Measurements from ENCODE around the gene SLC1A5. TPM values are rescaled to one million over a fixed set of nuclear protein-coding genes. Genes with fewer than 3 reads are reported as not detected.

SLC1A5 gene
- 201 to 249 TPM (median 205 TPM) in 5 replicates for total RNA-seq (2022; extraction: Qiagen RNA extraction)

GRCh38 chr19:46788262-46788967 lies at the start of gene SLC1A5:
Gene SLC1A5, minus strand, starts transcription at chr19:46788594. Its CDS starts 629 bp downstream, at chr19:46787965.

GRCh38 chr19:46746281-46747057 lies 41.9 kb downstream of the SLC1A5 start, which contains the start of gene STRN4:
Gene STRN4, minus strand, starts transcription at chr19:46746450. Its CDS starts 20 bp downstream, at chr19:46746430.

GRCh38 chr19:46745521-46746280 lies 42.7 kb downstream of the SLC1A5 start, which contains the start of gene FKRP:
Gene FKRP, plus strand, starts transcription at chr19:46746057. Its CDS starts 9,394 bp downstream, at chr19:46755451.

Other genes starting within 250 kb of the SLC1A5 start
- gene CALM3, start 187.3 kb downstream of the SLC1A5 start, total RNA-seq (2022; extraction: Qiagen RNA extraction), result 206 to 250 TPM (median 239 TPM) in 5 replicates
- gene PTGIR, start 163.5 kb downstream of the SLC1A5 start, total RNA-seq (2022; extraction: Qiagen RNA extraction), result 0.06 to 0.10 TPM (median 0.06 TPM) in 3 of 5 replicates, not detected in the others
- gene GNG8, start 152.4 kb downstream of the SLC1A5 start, total RNA-seq (2022; extraction: Qiagen RNA extraction), result not detected in 5 replicates
- gene DACT3, start 127.4 kb downstream of the SLC1A5 start, total RNA-seq (2022; extraction: Qiagen RNA extraction), result 0.18 to 0.44 TPM (median 0.31 TPM) in 5 replicates
- 21.7 to 32.7 TPM (median 27.7 TPM) in 5 replicates for gene PRKD2, start 71.5 kb downstream of the SLC1A5 start, total RNA-seq (2022; extraction: Qiagen RNA extraction)
- 17.0 to 20.7 TPM (median 20.3 TPM) in 5 replicates for gene FKRP, start 42.5 kb downstream of the SLC1A5 start, total RNA-seq (2022; extraction: Qiagen RNA extraction)
- 72.2 to 89.3 TPM (median 85.8 TPM) in 5 replicates for gene STRN4, start 42.1 kb downstream of the SLC1A5 start, total RNA-seq (2022; extraction: Qiagen RNA extraction)
- gene AP2S1, start 62.3 kb upstream of the SLC1A5 start, total RNA-seq (2022; extraction: Qiagen RNA extraction), result 243 to 319 TPM (median 310 TPM) in 5 replicates
- gene ARHGAP35, start 72.4 kb upstream of the SLC1A5 start, total RNA-seq (2022; extraction: Qiagen RNA extraction), result 22.9 to 30.2 TPM (median 27.9 TPM) in 5 replicates
- gene NPAS1, start 231.2 kb upstream of the SLC1A5 start, total RNA-seq (2022; extraction: Qiagen RNA extraction), result 6.0 to 9.0 TPM (median 6.7 TPM) in 5 replicates